GM12892 (cell line): ENCODE measurements around the gene MYO16.

Experiments used
- POLR2A ChIP-seq: IDR thresholded peaks from 2 replicates; pipeline ENCODE4 v1.6.1; 2011; ENCODE audit warnings: low read depth, low read length, control low read depth
- POLR2AphosphoS5 ChIP-seq: IDR thresholded peaks from 2 replicates; pipeline ENCODE4 v1.6.1; 2011; ENCODE audit warnings: low read depth, low read length, control low read depth
- TAF1 ChIP-seq: IDR thresholded peaks from 2 replicates; pipeline ENCODE4 v1.6.1; 2011; ENCODE audit warnings: low read depth, mild to moderate bottlenecking, control low read depth, low read length, borderline replicate concordance

DNA sequence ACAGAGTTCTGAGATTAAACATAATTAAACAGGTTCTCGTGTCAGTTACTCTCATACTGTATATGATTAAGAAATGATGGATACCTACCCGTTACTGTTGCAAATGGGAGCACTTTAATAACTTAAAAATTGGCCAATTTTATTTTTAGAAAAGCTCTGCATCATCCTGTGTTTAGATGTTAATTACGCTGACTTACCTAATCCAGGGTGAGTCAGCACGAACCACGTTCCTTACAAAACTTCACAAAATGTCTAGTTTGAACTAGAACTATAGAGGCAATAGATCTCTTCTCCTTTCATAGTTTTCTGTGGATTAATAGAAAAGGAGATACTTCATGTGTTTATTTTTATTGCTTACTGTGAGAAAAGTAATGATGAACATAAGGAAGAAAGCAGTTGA, 363.9 kb downstream of the MYO16 start:
- TF ChIP-seq POLR2A = no peak
- TF ChIP-seq POLR2AphosphoS5 = no peak
- no peak for TF ChIP-seq TAF1
